Measurements from ENCODE around the gene STRIT1.

The STRIT1 gene

DNA sequence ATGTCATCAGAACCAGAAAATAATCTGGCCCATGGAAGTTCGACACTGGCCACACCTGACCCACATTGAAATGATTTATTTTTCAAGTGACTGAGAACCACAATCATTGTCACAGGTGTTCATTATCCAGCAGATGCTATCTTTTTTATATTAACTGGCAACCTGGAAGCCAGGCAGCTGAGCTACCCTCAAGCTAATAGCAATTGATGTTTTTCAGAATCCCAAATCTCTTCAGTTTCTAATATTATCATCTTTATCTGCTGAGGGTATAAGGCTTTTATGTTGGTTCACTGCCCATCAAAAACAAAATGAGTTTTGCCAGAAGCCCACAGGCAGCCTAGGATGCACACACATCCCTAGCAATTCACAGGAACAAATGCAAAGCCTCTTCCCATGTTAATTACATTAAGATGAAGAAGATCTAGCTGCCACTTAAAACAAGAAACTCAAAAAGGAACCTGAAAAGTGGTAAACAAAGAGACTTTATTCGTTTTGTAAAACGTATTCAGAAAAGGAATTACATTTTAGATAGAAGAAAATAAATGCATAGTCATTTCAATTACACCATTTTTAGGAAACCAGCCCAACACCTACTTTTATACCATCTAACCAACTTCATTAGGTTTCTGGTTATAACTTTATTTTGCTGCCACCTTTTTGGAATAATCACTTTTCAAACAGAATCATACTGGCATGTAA, 40.9 kb upstream of the STRIT1 start:
- TF ChIP-seq, protein P1, sequence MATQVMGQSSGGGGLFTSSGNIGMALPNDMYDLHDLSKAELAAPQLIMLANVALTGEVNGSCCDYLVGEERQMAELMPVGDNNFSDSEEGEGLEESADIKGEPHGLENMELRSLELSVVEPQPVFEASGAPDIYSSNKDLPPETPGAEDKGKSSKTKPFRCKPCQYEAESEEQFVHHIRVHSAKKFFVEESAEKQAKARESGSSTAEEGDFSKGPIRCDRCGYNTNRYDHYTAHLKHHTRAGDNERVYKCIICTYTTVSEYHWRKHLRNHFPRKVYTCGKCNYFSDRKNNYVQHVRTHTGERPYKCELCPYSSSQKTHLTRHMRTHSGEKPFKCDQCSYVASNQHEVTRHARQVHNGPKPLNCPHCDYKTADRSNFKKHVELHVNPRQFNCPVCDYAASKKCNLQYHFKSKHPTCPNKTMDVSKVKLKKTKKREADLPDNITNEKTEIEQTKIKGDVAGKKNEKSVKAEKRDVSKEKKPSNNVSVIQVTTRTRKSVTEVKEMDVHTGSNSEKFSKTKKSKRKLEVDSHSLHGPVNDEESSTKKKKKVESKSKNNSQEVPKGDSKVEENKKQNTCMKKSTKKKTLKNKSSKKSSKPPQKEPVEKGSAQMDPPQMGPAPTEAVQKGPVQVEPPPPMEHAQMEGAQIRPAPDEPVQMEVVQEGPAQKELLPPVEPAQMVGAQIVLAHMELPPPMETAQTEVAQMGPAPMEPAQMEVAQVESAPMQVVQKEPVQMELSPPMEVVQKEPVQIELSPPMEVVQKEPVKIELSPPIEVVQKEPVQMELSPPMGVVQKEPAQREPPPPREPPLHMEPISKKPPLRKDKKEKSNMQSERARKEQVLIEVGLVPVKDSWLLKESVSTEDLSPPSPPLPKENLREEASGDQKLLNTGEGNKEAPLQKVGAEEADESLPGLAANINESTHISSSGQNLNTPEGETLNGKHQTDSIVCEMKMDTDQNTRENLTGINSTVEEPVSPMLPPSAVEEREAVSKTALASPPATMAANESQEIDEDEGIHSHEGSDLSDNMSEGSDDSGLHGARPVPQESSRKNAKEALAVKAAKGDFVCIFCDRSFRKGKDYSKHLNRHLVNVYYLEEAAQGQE (IDR thresholded peaks at IDR 0.05; ENCODE audit: low read depth) = no peak
- TF ChIP-seq YY1 (IDR thresholded peaks at IDR 0.05; ENCODE audit: low read depth) (no peak), NFIC (IDR thresholded peaks at IDR 0.05) (no peak), FOXM1 (IDR thresholded peaks at IDR 0.05; ENCODE audit: borderline replicate concordance, low read depth) (no peak), TCF12 (IDR thresholded peaks at IDR 0.05; ENCODE audit: low read depth) (no peak), TEAD4 (IDR thresholded peaks at IDR 0.05) (no peak), RAD21 (IDR thresholded peaks at IDR 0.05; ENCODE audit: low read depth) (no peak), EGR1 (IDR thresholded peaks at IDR 0.05) (no peak)

DNA sequence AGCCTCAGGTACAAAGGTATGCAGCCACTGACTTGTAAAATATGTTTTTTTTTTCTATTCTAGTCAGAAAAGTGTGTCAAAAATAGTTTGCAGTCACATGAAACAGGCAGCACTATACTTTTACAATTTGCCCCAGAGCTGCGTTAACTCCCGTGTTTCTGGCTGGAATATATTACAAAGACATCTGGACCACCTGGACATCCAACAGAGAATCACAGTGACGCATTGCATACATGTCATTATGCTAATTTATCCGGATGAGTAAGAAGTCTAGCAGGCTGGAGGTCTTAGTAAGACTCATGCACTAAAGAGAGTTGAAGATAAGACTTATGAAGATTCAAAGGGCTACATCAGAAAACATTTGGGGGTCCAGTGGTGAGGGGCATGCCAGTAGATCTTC, 39.2 kb upstream of the STRIT1 start:
- TF ChIP-seq CREB1 (IDR thresholded peaks at IDR 0.05; ENCODE audit: low read depth) = no peak
- TF ChIP-seq, protein P1 (IDR thresholded peaks at IDR 0.05; ENCODE audit: low read depth) = no peak
- TF ChIP-seq EP300 (IDR thresholded peaks at IDR 0.05; ENCODE audit: borderline replicate concordance) = no peak
- TF ChIP-seq EGR1 (IDR thresholded peaks at IDR 0.05) = no peak
- TF ChIP-seq TCF12 (IDR thresholded peaks at IDR 0.05; ENCODE audit: low read depth) = no peak
- TF ChIP-seq, protein P2, sequence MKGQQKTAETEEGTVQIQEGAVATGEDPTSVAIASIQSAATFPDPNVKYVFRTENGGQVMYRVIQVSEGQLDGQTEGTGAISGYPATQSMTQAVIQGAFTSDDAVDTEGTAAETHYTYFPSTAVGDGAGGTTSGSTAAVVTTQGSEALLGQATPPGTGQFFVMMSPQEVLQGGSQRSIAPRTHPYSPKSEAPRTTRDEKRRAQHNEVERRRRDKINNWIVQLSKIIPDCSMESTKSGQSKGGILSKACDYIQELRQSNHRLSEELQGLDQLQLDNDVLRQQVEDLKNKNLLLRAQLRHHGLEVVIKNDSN (IDR thresholded peaks at IDR 0.05) = no peak
- TF ChIP-seq, protein P3, sequence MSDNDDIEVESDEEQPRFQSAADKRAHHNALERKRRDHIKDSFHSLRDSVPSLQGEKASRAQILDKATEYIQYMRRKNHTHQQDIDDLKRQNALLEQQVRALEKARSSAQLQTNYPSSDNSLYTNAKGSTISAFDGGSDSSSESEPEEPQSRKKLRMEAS (IDR thresholded peaks at IDR 0.05) = no peak
- TF ChIP-seq NFIC (IDR thresholded peaks at IDR 0.05) = no peak
- TF ChIP-seq FOXM1 (IDR thresholded peaks at IDR 0.05; ENCODE audit: borderline replicate concordance, low read depth) = no peak

DNA sequence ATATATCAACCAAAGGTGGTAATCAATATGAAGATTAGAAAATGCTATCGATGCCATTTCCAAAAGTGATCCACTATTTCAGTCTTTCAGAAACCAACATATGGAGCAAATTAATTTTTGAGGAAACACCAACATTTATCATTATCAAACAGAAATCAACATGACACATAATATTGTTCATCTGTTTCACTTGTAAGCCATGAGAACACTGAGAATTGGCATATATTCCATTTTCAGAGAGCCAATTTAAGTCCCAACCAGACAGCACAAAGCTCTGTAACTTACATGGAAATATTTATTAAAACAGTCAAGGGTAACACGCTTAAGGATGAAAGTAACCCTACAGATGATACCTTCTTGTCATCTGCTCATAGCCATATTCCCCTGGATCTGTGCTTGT, 37.6 kb upstream of the STRIT1 start:
- TF ChIP-seq CREB1 (IDR thresholded peaks at IDR 0.05; ENCODE audit: low read depth) = no peak
- TF ChIP-seq FOXM1 (IDR thresholded peaks at IDR 0.05; ENCODE audit: borderline replicate concordance, low read depth) = no peak
- TF ChIP-seq EP300 (IDR thresholded peaks at IDR 0.05; ENCODE audit: borderline replicate concordance) = no peak

DNA sequence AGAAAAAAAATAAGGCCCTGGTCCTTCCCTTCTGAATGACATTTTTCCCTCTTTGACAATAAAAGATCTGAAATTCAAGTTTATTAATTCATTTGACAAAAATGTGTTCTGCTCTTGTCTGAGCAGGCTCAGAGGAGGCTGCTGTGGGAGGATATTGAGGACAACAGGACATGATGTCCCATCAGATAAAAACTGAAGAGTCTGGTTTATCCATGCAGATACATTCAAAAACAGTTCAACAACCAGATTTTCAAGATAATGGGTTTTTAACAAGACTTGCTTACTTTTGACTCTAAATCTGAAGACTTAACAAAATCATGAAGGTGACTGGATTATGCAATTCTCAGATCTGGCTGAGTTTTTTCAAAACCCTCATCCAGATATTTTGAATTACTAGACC, 36.9 kb upstream of the STRIT1 start:
- TF ChIP-seq NFIC (IDR thresholded peaks at IDR 0.05) = no peak

DNA sequence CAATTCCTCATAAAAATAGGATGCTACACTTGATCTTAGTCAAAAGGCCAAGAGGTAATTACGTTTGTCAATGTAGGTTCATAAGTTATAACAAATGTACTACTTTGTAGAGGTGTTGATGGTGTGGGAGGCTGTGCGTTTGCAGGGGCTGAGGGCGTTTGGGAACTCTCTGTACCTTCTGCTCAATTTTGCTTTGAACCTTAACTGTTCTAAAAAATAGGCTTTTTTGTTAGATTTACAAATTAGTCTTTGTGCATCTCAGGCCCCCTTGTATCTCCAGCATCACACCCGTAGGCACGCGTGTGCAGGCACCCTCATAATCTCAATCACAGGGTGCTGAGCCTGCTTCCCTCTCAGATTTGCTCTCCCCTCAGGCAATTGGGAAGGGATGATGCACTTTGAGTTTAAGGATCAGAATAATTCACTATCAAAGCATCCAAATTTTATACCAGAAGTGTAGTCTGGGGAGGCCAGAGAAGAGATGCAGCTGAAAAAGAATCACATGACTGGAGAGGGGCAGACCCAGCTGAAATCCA, 36.1 kb upstream of the STRIT1 start:
- no peak for TF ChIP-seq RAD21 (IDR thresholded peaks at IDR 0.05; ENCODE audit: low read depth)
- no peak for TF ChIP-seq NFIC (IDR thresholded peaks at IDR 0.05)
- TF ChIP-seq TAF1 (IDR thresholded peaks at IDR 0.05; ENCODE audit: low read depth) = no peak
- TF ChIP-seq, protein P3 (IDR thresholded peaks at IDR 0.05) = no peak
- TF ChIP-seq TCF12 (IDR thresholded peaks at IDR 0.05; ENCODE audit: low read depth) = no peak
- TF ChIP-seq, protein P1 (IDR thresholded peaks at IDR 0.05; ENCODE audit: low read depth) = no peak
- no peak for TF ChIP-seq YY1 (IDR thresholded peaks at IDR 0.05; ENCODE audit: low read depth)
- no peak for TF ChIP-seq TEAD4 (IDR thresholded peaks at IDR 0.05)
- TF ChIP-seq CREB1 (IDR thresholded peaks at IDR 0.05; ENCODE audit: low read depth) = no peak
- TF ChIP-seq FOXM1 (IDR thresholded peaks at IDR 0.05; ENCODE audit: borderline replicate concordance, low read depth) = no peak
- no peak for TF ChIP-seq EP300 (IDR thresholded peaks at IDR 0.05; ENCODE audit: borderline replicate concordance)
- TF ChIP-seq CEBPB (IDR thresholded peaks at IDR 0.05) = no peak
- TF ChIP-seq EGR1 (IDR thresholded peaks at IDR 0.05) = no peak
- TF ChIP-seq ZBTB7A (IDR thresholded peaks at IDR 0.05; ENCODE audit: low read depth) = no peak
- TF ChIP-seq, protein P2 (IDR thresholded peaks at IDR 0.05) = no peak

All from Ishikawa (cell line).